Kidney epithelial cell (primary cell): ENCODE results near the gene GNG7. TPM values are rescaled to one million over a fixed set of nuclear protein-coding genes. Genes with fewer than 3 reads are reported as not detected.

Source experiments
- DNase-seq: peaks from one replicate; pipeline ENCODE4 v3.0.0-alpha.2; 2010; ENCODE audit warnings: low read depth
- H3K27me3 ChIP-seq: 2 replicates; pipeline ENCODE4 v1.6.0; 2011; ENCODE audit warnings: low read length; ENCODE audit not compliant: control insufficient read depth, insufficient read depth
- H3K36me3 ChIP-seq: 2 replicates; pipeline ENCODE4 v1.5.1; 2011; ENCODE audit warnings: low read length; ENCODE audit not compliant: control insufficient read depth, insufficient read depth
- H3K4me3 ChIP-seq: 2 replicates; pipeline ENCODE4 v1.5.1; 2011; ENCODE audit warnings: low read depth, mild to moderate bottlenecking, control low read depth, low read length
- total RNA-seq: library from RNA; depleted of rRNA; stranded (reverse); fragments of >200 nt; gene quantifications from 2 replicates; pipeline ENCODE4 v1.2.3, GENCODE V29; 2015
- TF ChIP-seq, protein P1 (sequence below): IDR thresholded peaks from 2 replicates; pipeline ENCODE4 v1.5.1; 2011; ENCODE audit warnings: mild to moderate bottlenecking, moderate library complexity, low read length, control low read depth, inconsistent platforms; ENCODE audit not compliant: insufficient read depth, poor library complexity, severe bottlenecking

GNG7 gene
- total RNA-seq = 0.21 and 0.33 TPM in 2 replicates

DNA sequence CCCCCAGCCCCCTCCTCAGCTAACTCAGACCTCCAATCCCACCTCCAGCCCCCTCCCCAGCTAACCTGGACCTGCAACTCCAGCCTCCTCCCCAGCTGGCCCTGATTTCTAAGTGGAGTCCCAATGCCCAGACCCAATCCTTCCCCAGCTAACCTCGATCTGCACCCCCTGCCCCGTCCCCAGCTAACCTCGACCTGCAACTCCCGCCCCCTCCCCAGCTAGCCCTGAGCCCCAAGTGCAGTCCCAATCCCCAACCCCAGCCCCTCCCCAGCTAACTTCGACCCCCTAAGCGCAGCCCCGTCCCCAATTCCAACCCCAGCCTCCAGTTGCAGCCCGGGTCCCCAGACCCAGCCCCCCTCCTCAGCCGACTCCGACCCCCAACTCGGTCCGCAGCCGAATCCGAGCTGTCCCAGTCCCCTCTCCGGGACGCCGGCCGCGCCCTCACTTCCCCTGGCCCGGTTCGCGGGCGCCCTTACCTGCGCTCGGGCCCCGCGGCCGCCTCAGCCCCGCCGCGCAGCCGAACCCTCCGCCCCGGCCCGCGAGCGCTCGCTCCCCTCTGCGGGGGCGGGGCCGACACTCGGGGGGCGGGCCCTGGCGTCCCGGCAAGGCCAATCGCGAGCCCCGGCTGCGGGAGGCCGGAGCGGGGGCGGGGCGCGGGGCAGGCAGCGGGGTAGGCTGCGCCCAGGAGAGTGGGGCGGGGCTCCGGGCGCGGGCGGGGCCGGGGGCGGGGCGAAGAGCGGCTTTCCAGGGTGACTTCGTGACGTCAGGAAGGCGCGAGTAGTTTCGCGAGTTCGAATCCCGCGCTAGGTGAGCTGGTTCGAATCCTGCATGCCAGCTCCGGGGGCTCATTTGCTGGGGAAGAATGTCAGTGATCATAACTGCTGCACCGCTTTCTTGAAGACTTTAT is at the start of gene GNG7:
Gene GNG7, minus strand, starts transcription at position 525 of the 907 bp plus-strand sequence. CDS start 182,006 bp downstream, outside the sequence.
- Histone ChIP-seq H3K36me3 (no peaks in the 10 kb centered on the region), H3K27me3 (peaks cover 34% of the 10 kb centered on the region), H3K4me3 (peak within 1 kb of the TSS; percentile 43)
- DNase-seq = no peak
- TF ChIP-seq, protein P1, sequence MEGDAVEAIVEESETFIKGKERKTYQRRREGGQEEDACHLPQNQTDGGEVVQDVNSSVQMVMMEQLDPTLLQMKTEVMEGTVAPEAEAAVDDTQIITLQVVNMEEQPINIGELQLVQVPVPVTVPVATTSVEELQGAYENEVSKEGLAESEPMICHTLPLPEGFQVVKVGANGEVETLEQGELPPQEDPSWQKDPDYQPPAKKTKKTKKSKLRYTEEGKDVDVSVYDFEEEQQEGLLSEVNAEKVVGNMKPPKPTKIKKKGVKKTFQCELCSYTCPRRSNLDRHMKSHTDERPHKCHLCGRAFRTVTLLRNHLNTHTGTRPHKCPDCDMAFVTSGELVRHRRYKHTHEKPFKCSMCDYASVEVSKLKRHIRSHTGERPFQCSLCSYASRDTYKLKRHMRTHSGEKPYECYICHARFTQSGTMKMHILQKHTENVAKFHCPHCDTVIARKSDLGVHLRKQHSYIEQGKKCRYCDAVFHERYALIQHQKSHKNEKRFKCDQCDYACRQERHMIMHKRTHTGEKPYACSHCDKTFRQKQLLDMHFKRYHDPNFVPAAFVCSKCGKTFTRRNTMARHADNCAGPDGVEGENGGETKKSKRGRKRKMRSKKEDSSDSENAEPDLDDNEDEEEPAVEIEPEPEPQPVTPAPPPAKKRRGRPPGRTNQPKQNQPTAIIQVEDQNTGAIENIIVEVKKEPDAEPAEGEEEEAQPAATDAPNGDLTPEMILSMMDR = no peak

- no peak for DNase-seq
- peaks cover 1% of the 10 kb centered on the region for H3K36me3 ChIP-seq
- TF ChIP-seq, protein P1 = no peak
- H3K4me3 ChIP-seq = no peak overlapping the region
- H3K27me3 ChIP-seq = peaks cover 3% of the 10 kb centered on the region
Observed at GRCh38 chr19:2751438-2751830, 48.9 kb upstream of the GNG7 start.

DNA sequence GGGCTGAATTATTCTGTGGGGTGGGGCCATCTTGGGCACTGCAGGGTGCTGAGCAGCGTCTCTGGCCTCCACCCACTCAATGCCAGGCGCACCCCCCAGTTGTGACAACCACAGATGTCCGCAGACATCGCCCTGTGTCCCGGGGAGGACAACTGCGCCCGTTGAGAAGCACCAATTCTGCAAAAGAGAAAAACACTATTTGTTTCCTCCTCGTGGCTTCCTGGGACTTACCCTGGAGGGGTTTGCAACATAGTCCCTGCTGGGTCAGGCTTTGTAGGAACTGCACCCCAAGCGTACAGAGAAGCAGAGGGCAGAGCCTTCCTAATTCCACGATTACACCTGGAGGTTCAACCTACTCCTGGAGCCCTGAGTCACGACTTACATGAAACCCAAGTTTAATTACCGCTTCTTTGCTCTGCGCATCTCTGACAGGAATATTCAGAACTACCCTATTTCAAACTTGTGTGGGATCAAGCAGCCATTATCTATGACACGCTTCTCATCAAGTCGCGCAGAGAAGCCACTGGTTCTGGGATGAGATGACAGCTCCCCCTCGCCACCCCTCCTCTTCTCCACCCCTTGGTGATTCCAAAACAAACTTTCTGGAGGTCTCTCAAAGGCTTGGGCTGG is 48.4 kb upstream of the GNG7 start:
- no peak for DNase-seq
- Histone ChIP-seq H3K27me3 (peaks cover 3% of the 10 kb centered on the region), H3K4me3 (no peak overlapping the region), H3K36me3 (peaks cover 1% of the 10 kb centered on the region)
- TF ChIP-seq, protein P1 = no peak

- H3K27me3 ChIP-seq = peaks cover 3% of the 10 kb centered on the region
- no peaks in the 10 kb centered on the region for H3K36me3 ChIP-seq
- no peak for DNase-seq
Observed at GRCh38 chr19:2747349-2747748, 44.9 kb upstream of the GNG7 start.

GRCh38 chr19:2744113-2744512 is 41.6 kb upstream of the GNG7 start:
- no peak for DNase-seq
- no peak overlapping the region for H3K4me3 ChIP-seq
- H3K36me3 ChIP-seq = no peaks in the 10 kb centered on the region
- H3K27me3 ChIP-seq = peaks cover 2% of the 10 kb centered on the region
- TF ChIP-seq, protein P1 = no peak

More at GRCh38 chr19:2747349-2747748, 44.9 kb upstream of the GNG7 start:
- H3K4me3 ChIP-seq = no peak overlapping the region
- TF ChIP-seq, protein P1 = no peak
